Right kidney (tissue), 1 donor: ENCODE measurements around the gene SBF2.
"Not testable (repeated sequence)": the region's sequence is repeated elsewhere in the genome, so short reads cannot be mapped to it uniquely, and the experiment has no call there.

Experiments
- DNase-seq: peaks from one replicate; pipeline ENCODE4 v3.0.0-alpha.2; 2016

Gene SBF2

DNA sequence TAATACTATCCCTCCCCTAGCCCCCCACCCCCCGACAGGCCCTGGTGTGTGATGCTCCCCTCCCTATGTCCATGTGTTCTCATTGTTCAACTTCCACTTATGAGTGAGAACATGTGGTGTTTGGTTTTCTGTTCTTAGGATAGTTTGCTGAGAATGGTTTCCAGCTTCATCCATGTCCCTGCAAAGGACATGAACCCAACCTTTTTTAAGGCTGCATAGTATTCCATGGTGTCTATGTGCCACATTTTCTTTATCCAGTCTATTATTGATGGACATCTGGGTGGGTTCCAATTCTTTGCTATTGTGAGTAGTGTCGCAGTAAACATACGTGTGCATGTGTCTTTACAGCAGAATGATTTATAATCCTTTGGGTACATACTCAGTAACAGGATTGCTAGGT, 29.3 kb downstream of the SBF2 start:
- DNase-seq, result not testable (repeated sequence)

DNA sequence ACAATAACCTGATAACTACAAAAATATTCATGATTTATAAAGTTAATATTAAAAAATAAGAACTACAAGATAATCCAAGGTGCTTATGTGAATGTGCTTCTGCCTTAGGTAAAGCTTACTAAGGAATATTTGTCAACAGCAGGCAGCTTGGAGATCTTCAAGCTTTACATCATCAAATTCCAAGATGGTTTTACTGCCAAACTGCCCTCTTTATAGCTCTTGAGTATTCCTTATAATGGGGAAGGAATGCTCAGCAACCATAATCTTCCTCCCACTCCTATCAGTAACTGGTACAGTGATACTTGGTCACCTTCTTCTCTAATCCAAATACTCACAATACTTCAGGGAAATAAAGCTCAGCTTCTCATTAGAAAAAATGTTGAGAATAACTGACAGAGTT, 30.1 kb downstream of the SBF2 start:
- DNase-seq, result no peak

DNA sequence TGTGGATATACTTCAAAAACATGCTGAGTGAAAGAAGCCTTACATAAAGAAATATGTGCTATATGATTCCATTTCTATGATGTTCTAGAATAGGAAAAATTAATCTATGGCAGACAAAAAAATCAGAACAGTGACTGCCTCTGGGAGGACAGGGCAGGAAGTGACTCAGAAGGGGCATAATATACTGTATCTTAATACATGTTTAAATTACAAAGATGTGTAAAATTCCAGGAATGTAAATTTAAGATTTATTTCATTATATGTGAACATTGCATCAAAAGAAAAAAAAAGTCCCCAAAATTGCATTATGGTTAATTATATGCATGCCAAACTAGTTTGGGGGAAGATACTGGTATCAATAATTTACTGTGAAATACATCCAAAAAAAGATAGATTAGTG, 32.2 kb downstream of the SBF2 start:
- DNase-seq, result no peak

DNA sequence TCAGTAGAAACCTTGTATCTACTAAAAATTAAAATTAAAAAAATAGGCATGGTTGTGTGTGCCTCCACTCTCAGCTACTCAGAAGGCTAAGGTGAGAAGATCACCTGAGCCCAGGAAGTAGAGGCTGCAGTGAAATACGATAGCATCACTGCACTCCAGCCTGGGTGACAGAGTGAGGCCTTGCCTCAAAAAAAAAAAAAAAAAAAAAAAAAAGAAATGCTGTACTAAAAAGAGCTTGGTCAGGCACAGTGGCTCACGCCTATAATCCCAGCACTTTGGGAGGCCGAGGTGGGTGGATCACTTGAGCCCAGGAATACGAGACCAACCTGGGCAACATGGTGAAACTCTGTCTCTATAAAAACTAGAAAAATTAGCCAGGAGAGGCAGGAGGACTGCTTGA, 36.5 kb downstream of the SBF2 start:
- no peak for DNase-seq

DNA sequence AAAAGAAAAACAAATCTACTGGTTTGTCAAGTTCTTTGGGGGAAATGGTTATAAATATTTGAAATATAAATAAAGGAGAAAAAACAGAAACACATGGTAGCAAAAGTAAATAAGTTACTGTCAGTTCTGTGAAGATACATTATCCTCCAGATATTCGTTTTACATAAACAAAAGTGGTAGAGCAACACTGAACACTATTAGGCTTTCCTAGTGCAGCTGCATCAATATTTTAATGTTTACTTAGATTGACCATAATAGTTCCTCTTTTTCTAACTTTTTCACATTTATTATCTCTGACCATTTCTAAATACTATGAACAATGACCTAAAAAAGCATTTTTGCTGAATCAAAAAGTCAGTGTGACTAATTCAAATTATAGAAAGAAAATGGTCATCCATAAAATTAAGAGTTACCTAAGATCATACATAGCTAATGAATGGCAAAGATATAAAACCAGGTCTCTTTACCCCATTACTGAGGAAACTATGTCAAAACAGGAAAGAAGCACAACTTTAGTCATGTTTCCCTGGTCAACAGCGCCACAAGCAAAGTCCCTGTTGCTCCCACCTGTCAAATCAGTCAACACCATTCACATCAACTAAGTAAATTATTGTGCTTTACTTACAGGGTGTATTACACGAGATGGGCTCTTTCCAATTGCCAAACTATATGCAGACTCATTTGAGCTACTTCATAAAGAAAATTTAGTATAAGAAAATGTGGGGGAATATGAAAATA, 38.5 kb downstream of the SBF2 start:
- DNase-seq, result no peak

DNA sequence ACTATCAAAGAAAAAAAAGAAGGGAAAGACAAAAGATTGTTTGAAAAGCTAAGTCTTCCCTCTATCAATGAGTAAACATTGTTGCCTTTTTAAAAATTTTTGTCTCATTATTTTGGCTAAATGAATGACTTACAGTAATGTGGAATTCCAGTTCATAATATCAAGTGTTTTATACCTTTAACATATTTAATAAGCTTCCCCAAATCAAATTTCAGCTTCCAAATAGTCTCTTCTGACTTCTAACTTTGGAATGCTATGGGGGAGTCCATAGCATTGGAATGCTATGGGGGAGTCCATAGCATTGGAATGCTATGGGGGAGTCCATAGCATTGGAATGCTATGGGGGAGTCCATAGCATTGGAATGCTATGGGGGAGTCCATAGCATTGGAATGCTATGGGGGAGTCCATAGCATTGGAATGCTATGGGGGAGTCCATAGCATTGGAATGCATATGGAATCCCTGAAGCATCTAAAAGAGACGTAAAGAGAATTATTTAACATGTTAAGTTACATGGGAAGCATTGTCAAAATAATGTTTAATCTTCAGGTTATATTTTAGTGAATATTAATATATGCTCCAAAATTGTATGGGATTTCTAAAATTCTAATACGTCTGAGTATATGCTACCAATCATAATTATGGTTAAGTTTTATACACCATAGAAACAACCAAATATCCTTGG, 44.4 kb downstream of the SBF2 start:
- not testable (repeated sequence) for DNase-seq

DNA sequence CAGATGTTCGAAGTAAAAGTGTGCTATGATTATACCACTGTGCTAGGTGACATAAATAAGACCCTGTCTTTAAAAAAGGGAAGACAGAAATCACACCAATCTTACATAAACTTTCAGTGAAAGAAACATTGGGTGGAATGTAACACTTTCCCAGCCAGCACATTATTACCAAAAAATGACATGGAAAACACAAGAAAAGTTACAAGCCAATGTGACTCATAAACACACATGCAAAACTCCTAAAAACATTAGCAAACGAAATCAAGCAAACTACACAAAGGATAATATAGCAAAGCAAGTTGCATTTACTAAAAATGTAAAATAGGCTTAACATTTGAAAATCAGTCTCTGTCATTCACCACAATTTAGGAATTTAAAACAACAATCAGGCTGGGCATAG, 47.0 kb downstream of the SBF2 start:
- DNase-seq, result no peak

DNA sequence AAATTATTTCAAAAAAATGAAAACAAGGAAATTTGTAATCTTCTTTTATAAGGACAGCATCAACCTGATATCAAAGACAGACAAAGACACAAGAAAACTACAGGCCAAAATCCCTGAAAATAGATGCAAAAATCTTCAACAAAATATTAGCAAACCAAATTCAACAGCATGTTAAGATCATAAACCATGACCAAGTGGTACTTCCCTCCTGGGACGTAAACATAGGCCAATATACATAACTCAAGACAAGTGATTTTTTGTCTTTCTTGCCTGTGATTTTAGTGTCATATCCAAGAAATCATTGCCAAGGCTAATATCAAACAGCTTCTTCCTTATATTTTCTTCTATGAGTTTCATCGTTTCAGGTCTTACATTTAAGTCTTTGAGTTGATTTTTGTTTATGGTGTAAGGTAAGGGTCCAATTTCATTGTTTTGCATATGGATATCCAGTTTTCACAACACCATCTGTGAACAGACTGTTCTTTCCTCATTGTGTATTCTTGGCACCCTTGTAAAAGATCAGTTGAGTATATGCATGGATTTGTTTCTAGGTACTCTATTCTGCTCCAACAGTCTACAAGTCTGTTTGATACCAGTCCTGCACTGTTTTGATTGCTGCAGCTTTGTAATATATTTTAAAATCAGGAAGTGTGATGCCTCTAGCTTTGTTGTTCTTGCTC, 50.0 kb downstream of the SBF2 start:
- DNase-seq, result no peak

DNA sequence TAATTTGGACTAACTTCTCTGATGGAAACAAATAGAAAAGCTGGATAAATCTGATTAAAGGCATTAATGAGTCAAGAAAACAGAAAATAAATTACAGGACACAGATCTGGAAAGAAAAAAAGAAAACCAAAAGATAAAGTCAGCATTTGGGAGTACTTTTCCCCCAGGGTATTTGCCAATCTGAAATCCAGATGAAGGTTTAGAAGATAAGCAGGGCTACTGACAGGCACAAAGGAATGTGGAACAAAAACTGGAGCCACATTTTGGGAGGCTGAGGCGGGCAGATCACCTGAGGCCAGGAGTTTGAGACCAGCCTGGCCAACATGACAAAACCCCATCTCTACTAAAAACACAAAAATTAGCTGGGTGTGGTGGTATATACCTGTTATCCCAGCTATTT, 57.2 kb downstream of the SBF2 start:
- DNase-seq, result no peak

DNA sequence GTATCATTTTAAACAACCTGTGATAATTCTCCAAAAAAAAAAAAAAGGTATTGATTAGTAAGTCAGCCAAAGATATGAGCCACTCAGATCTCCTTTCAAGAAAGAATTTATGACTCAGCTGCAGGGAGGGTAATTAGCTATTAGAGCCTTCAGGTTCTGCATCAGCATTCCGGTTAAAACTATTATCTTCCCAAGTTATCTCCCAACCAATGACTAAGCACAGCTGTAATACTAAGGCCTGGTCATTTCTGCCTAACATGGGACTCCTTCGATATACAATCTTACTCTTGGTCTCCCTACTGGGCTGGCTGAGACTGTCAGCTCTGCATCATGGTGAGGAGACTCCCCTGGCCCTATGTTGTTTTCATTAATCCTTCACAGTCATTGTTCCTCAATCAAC, 60.4 kb downstream of the SBF2 start:
- DNase-seq, result no peak

DNA sequence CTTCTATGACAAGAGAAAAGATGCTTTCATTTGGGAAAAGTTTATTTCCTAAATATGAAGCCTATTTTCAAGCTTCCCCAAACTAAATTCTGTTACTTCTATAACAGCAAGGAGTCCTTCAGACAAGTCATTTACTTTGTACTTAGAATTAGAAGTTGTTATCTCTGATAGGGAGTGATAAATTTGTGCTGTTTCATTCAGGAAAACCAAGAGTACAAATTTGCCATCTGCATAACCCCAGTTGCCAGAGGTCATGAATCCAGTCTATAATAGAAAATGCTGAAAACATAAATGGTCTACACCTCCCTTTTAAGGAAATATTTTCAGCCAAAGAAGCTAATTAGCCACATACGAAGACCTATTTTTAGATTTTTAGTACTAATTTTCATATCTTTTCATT, 61.3 kb downstream of the SBF2 start:
- DNase-seq, result no peak

DNA sequence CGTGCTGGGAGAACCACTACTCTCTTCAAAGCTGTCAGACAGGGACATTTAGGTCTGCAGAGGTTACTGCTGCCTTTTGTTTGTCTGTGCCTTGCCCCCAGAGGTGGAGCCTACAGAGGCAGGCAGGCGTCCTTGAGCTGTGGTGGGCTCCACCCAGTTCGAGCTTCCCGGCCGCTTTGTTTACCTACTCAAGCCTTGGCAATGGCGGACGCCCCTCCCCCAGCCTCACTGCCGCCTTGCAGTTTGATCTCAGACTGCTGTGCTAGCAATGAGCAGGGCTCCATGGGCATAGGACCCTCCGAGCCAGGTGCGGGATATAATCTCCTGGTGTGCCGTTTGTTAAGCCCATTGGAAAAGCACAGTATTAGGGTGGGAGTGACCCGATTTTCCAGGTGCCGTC, 62.2 kb downstream of the SBF2 start:
- not testable (repeated sequence) for DNase-seq

DNA sequence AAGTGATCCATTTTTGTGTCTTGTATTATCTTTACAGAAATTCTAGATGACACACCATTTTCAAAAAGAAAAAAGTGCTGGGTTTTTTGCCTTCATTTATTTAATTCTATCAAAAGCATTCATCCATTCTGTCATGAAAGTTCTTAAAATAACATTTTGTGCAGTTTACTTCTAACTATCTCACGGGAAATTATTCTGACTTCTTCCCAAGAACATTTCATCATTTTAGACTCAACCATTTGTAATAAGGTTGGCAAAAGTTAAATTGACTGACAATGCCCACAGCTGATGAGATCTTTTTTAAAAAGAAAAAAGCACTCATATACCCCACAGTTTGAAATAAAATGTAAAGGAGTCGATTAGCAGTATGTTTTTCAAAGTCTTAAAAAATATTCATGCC, 68.5 kb downstream of the SBF2 start:
- DNase-seq, result no peak

DNA sequence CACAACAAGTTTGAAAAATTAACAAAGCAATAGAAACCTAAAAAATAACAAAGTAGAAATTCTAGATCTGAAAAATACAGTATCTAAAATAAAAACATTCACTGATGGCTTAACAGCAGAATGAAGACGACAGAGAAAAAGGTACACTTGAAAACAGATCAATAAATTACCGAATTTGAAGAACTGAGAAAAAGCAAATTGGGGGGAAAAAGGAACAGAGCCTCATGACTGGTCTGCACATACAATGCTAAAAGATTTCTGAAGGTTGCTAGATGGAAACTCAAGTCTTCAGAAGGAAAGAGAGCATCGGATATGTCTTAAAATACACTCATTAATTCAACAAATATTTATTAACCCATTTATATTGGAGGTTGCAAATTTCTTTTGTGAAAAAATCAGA, 71.6 kb downstream of the SBF2 start:
- no peak for DNase-seq

DNA sequence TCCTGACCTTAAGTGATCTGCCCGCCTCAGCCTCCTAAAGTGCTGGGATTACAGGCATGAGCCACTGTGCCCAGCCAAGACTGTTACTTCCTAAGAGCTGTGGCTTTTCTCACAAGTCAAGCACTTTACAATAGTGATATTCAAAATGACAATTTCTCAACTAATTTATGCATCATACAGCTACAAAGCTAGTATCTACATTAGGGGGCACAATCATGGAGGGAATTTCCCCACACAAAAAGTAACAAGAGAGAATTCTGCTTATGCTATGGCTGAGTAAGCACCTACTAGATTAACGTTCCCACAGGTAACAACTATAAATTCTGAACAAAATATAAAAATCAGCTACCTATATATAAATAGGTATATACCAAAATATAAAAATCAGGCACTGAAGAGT, 72.7 kb downstream of the SBF2 start:
- no peak for DNase-seq

DNA sequence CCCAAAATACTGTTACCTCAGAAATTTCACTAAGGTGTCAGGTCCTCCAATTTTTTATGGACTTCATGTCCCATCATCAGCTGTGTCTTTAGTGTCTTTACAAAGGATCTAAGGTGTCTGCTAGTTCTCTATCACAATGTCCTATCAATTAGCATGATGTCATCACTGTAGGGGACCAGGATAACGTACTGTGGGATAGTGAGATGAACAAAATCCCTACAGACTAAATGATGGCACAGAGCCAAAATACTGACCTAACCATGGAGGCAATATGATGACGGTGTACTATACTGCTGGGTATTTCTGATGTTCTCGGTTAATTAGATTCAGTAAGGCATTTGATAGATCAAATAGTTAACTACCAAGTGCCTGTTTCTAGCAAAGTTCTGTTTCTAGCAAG, 82.5 kb downstream of the SBF2 start:
- DNase-seq, result no peak

DNA sequence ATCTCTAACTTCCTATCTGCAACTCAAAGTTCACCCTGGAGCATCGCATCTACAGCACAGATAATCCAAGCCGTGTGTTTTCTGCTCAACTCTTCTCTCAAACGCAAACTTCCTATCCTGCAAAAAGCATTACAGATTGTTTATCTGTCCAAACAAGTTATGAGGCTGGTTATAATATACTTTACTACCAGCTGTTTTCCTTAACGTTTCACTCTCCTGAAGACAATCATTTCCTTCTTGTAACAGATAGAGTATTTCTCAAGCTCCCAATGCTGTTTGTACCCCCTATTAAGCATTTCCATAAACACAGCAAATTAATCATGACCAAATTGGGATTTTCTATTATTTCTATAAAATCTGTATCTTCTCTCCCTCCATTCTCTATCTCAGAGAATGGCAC, 84.7 kb downstream of the SBF2 start:
- DNase-seq, result no peak

DNA sequence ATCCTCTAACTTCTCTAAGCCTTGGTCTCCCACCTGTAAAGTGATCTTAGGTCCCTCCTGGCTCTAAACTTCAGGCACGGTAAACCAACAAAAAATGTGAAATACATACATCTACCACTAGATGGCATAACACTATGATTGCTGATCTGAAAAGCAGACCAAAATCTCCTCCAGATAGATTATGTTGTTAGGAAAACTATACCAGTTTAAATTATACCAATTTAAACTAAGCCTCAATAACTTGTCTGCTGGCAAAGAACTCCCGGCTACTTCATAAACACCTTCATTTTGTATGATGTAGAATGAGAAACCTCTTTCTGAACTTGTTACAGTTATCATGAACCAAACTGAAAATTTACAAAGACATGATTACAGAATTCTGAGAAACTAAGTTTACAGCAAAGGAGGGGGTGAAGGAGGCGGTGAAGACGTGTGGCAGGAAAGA, 85.9 kb downstream of the SBF2 start:
- DNase-seq, result peak; percentile 9

DNA sequence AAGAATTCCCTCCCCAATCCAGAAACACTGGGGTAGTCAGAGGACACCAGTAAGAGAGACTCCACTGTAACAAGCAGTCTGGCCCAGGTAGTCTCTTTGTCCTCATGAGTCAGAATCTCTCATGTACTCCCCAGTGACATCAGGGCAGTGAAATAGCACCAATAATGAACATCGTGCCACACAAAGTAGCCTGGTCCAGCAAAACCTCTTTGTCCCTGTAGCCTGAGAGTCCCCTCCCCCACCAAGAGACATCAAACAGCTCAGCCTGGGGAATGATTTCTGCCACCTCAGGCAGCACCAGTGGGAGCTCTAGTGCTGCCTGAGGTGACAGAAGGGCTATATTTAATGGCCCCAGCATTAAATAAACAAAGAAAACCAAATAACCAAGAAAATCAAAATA, 88.1 kb downstream of the SBF2 start:
- peak; percentile 20 for DNase-seq

DNA sequence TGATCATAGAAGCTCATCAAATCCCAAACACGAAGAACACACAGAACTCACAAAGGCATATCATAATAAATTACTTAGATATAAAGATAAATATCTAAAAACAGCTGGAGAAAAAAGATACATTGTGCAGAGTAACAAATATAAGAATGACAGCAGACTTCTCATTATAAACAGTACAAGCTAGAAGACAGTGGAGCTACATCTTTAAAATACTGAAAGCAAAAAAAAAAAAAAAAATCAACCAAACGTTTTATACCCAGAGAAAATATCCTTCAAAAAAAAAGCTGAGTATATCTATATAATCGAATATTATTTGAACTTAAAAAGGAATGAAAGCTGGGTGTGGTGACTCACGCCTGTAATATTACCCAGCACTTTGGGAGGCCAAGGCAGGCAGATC, 90.0 kb downstream of the SBF2 start:
- no peak for DNase-seq

DNA sequence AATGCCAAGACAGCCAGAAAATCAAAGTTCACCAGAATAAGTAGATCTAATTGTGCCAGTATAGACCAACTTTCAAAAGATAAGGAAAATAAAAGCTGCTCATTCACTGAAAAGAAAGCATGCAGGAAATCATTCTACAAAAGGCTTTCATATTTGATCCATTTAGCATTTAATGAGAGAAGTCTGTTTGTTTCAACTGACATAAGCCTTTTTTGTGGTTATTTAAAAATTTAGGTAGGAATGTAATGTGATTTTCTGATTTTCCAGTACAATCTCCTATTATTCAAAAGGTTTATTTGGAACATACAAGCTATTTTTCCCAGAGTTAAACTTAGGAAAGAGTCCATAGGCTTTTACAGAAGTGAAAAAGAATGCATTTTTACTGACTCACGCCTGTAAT, 92.7 kb downstream of the SBF2 start:
- DNase-seq, result no peak

DNA sequence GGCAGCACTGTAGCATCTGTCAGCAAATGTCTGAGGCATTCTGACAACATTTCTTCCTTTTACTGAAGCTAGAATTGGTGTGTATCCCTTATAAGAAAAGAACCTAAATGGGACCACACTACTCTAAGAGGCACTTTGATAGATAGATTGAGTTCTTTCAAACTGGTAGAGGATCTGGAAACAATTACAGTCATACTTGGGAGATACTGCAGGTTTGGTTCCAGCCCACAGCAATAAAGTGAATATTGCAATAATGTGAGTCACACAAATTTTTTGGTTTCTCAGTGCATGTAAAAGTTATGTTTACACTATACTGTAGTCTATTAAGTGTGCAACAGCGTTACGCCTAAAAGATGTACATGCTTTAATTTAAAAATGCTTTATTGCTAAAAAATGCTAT, 96.9 kb downstream of the SBF2 start:
- DNase-seq, result no peak

DNA sequence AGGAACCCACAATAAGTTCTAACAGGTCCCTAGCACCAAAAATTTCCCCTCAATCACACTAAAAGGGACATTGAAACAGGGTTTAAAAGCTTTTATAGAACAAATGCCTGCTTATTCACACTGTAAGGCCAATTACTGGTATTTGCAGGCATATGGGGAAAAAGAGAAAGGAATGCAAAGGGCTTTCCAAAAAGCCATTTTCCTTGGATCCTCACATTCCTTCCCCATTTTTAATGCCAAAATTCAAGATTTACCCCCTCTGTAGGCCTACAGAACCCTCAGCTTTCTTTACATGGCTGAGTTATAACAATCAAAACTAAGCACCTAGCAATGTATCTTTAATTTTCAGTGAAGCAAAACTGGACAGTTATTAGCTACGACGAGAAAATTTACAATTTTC, 102.0 kb downstream of the SBF2 start:
- no peak for DNase-seq

DNA sequence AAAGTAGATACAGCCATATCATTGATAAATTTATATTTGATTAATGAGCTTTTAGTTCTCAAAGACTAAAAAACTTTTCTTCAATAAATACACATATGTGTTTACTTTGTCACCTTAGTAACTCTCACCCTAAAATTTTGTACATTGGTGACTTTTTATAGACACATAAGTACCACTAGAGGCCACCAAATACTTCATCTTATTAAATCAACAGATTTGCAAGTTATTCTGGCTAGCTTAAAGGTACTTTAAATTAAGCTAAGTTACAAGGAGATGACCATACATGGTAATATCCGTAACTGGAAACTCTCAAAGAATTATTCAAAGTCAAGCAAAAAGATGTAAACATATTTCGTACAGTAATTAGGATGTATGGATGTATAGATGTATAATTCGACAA, 112.2 kb downstream of the SBF2 start:
- DNase-seq, result no peak
